ENCODE results near the gene TPPP.
"Not testable (repeated sequence)": the region's sequence is repeated elsewhere in the genome, so short reads cannot be mapped to it uniquely, and the experiment has no call there.

Gene TPPP

DNA sequence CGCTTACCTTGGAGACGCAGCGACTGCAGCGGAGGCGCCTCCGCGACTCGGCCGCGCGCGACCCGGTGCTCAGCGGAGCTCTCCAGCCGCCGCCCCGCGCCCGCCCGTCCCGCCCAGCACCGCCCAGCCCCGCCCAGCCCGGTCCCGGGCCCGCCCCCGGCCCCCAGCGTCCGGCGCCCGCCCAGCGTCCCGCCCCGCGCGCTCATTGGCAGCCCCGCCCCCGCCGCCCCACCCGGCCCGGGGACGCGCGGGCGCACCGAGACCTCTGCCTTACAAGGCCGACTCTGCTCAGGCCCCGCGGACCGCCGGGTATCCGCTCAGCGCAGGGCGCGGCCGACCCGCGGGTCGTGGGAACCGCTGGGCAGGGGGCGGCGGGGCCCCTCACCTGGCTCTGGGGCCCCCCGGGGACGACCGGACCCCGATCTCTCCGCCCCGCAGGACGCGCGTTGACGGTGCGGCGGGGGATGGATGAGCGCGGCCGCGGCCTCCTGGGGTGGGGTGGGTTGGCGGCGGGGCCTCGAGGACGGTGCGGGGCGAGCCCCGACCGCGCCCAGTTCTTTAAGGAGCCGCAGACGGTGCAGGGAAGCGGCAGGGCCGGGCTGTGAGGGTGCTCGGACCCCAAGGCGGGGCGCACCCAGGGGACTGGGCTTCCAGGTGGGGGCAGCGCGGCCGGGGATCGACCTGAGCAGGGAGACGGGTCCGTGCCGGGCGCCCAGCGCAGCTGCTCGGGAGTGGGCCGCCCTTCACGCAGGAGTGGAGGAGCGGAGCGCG, at the start of gene TPPP:
TSS of gene TPPP (minus strand) at position 82 of the 771 bp plus-strand sequence. CDS start 15,292 bp downstream, outside the sequence.
- peak; percentile 93 for DNase-seq (ENCODE audit: low spot score)

DNA sequence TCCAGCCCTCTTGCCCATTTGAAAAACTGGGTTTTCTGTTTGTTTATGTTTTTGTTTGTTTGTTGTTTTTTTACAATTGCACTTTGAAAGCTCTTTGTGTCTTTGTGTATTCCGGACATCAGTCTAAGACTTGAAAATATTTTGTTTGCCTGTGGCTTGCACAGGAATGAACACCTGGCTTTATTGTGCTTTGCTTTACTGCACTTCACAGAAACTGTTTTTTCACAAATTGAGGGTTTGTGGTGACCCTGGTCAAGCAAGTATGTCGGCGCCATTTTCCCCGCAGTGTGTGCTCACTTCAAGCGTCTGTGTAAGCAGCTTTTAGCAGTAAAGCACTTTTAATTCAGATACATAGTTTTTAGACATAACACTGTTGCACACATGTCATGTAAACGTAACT, 49.1 kb upstream of the TPPP start:
- DNase-seq (ENCODE audit: low spot score): not testable (repeated sequence)

DNA sequence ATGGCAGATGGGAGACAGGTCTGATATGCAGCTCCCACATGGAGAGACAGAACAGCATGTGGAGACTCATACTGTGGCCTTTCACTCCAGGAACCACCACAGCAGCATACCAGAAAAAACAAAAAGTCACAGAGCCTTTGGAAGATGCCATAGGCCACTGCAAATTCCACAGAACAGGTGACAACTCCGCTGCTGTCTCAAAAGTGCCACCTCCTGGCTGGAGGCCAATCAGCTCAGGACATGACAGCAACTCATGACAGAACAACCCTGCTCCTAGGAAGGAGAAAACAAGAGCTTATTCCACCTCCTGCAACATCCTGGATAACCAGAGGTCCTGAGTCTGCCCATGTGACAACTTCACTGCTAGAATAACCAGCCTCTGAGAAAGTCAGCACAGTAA, 41.0 kb upstream of the TPPP start:
- DNase-seq (ENCODE audit: low spot score): not testable (repeated sequence)

DNA sequence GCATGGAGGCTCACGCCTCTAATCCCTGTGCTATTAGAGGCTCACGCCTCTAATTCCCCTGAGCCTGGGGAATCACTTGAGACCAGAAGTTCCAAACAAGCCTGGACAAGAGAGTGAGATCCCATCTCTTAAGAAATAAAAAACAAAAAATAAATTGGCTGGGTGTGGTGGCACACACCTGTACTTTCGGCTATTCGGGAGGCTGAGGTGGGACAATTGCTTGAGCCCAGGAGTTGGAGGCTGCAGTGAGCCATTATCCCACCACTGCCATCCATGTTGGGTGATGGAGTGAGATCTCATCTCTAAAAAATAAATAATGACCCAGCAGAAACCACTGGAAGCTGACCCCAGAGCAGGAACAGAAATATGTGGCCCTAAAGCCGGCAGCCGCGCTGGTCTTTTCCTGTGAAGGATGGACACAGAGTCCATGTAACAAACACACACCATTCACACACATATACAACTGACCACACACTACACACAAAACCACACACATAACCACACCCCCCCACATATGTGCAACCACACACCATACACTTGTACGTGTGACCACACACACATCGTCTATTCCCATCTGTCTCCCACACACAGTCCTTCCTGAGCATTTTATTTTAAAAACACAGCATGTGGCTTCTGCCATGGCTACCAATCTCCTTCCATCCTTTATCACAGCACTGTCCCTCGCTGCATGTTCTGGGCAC, 39.8 kb upstream of the TPPP start:
- DNase-seq (ENCODE audit: low spot score): not testable (repeated sequence)

DNA sequence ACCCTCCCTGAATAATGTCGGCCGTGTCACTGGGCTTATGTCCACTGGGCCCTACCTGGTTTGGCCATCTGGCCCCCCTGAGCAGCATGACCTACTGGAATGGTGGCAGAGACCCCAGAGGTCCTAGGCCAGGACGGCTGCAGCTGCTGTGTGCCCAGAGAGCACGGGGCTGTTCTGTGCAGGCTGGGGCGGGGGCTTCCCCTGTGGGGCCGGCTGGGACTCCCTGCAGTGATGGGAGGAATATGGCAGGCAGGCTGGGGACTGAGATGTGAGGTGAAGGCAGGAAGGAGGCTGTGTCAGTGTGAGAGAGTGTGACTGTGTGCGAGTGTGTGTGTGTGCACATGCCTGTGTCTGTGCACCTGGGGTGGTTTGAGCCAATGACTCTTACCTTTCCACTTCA, 36.1 kb upstream of the TPPP start:
- not testable (repeated sequence) for DNase-seq (ENCODE audit: low spot score)

DNA sequence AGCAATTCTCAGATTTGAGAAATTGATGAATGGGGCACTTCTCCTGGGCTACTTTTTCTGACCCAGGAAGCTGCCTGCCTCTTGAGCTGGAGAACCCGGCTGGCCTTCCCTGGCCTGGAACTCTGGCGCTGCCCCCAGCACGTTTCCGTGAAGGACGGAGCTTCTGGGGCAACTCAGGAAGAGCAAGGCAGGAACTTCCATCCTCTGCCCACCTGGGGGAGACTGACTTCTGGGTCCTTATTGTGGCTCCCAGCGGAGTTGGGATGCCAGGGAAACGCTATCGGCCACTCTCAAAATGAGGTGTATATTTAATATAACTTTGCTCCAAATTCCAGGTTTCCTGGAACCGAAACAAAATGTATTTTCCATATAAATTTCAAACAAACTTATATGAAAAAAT, 33.9 kb upstream of the TPPP start:
- not testable (repeated sequence) for DNase-seq (ENCODE audit: low spot score)

DNA sequence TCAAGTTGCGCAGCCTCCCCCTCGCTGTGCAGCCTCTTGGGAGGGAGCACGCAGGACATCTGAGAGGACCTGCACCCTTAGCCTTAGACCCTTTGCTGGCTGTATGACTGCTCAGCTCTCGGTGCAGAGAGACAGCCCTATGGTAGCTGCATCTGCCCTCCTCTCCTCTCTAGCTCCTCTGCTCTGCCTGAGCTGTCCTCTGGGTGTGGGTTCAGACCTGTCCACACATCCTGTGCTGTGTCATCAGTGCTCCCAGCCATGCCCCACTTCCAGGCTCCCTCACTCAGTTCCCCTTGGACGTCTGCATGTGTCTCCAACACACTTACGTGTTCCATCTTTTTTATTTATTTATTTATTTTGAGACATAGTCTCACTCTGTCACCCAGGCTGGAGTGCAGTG, 30.7 kb upstream of the TPPP start:
- DNase-seq (ENCODE audit: low spot score): not testable (repeated sequence)

DNA sequence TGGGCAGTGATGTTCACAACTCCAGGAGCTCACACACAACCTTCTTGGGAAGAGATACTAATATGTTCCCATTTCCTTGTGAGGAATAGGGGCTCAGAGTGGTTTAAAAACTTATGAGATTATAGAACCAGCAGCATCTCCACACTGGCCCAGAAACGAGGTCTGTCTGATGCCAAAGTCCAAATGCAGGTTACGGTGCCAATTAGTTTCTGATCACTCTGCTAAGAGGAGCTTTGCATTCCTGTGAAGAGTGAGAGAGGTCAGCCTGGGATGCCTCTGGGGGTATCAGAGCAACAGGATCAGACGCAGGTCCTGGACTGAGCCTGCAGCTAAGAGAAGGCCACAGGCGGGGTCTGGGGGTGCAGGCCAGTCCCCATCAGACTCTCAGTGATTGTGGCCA, 30.2 kb upstream of the TPPP start:
- DNase-seq (ENCODE audit: low spot score): not testable (repeated sequence)

DNA sequence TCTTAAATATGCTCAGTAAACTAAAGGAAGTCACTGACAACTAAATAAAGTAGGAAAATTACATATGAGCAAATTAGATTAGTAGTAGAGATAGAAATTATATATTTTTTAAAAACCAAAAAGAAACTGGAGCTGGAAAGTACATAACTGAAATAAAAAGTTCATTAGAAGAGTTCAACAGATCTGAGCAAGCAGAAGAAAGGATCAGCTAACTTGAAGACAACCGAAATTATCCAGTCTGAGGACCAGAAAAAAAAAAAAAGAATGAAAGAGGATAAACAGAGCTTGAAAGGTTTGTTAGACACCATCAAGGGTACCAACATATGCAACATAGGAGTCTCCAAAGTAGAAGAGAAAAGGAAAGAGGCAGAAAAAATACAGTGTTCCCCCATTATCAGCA, 26.2 kb upstream of the TPPP start:
- not testable (repeated sequence) for DNase-seq (ENCODE audit: low spot score)

DNA sequence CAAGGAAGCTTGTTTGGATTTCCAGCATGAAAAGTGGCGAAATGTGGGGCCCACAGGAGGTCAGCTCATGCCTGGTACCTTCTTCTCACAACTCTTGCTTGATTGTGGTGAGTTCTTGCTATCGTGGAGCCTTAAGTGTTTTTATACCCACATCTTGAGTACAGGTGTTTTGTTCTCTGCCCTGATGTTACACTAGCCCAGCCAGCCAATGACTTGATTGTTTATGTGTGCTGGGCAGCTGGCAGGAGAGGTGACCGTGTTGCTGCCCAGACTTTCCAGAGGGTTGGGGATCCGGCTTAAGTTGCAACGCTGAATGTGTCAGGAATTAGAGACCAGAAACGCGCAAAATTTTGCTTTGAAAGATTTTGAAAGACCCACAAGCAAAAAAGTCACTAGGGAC, 24.0 kb upstream of the TPPP start:
- DNase-seq (ENCODE audit: low spot score): no peak

DNA sequence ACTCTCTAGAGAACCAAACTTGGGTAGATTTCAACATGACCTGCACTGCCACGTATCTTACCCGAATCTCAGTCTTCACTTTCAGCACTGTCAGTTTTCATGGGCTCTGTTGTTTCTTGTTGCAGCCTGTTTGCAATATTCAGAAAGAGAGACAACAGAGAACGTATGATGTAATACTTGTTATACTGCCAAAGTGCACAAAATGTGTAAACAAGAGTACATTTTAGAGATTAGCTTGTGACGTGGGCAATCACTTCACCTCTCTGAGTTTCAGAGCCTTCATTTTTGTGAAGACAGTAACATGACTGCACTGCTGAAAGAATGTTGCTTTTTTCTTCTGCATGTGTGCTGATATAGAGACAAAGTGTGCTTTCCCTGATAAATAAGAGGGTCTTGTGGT, 23.6 kb upstream of the TPPP start:
- DNase-seq (ENCODE audit: low spot score): not testable (repeated sequence)

DNA sequence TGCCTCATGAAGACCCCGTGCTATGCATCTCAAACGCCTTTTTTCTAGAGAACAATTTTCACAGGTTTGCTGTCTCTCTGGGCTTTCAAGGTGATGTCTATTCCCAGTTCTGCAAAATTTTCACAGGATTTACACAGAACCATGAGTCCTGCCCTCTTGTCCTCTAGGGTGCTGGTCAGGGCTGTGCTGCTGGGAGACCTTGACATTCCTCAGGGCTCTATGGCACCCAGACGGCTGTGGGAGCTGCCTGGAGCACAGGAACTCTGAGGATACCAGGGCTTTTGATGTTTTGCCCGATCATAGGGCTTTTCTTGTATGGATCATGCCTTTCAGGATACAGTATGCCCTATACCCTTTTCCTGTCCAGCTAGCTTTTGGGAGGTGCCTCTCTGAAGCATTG, 22.5 kb upstream of the TPPP start:
- DNase-seq (ENCODE audit: low spot score): not testable (repeated sequence)

DNA sequence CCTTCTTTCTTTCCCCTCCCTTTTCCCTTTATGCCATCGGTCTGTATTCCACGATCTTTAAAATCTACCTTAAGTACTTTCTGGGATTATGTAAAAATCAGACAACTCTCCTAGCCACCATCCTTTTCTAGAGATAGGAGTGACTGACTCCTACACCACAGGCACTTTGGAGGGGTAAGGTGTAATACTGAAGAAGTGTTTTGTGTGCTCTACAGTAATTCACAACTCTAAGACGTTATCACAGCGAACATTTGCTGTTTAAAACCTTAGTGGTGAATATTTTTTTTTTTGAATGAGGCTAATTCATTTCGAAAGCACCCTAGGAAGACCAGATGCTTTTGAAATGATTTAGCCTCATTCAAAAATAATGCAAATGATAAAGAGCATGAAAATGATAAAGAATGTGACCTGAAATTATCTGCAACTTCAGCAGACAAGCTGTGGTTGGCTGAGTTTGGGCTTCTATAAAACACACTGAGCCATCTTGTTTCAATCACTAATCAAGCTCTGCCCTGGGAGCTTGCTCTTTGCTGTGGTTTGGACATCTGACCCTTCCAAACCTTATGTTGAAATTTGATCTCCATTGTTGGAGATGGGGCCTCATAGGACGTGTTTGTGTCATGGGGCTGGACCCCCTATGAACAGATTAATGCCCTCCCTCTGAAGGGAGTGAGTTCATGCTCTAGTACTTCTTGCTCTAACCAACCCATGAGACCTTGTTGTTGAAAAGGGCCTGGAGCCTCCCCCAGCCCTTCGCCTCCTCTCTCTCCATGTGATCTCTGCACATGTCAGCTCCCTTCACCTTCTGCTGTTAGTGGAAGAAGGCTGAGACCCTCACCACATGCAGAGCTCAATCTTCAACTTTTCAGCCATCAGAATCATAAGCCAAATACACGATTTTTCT, 21.3 kb upstream of the TPPP start:
- DNase-seq (ENCODE audit: low spot score): not testable (repeated sequence)

DNA sequence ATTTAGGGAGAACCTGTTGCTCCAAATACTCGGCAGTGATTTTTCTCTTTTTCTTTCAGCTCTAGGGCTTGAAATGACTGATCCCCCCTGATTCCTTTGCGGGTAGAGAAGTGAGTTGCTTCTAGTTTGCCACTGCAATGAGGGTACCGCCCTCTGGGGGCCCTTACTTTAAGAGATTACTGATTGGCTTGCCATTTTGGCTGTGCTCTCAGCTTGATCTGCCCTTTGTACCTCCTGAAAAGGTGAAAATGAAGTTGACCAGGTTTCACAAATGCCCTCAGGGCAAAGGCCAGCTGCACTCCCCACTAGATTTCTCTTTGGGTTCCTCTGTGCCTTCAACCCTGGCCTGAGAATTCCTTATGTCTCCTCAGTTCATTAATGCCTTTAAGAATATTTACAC, 20.5 kb upstream of the TPPP start:
- DNase-seq (ENCODE audit: low spot score): not testable (repeated sequence)

DNA sequence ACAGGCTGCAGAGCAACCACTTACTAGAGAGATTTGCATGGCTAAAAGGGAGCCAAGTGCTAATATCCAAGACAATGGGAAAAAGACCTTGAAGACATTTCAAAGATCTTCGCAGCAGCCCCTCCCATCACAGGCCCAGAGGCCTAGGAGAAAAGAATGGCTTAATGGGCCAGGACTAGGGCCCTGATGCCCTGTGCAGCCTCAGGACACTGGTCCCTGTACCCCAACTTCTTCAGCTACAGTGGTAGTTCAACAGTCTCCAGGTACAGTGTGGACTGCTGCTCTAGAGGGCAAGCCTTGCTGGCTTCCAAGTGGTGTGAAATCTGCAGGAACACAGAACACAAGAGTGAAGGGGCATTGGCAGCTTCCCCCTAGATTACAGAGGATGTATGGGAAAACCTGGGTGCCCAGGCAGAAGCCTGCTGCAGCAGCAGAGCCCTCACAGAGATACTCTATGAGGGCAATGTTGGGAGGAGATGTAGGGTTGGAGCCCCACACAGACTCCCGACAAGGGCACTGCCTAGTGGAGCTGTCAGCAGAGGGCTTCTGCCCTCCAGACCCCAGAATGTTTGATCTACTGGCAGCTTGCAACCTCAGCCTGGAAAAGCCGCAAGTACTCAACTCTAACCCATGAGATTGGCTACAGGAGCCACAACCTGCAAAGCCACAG, 15.8 kb upstream of the TPPP start:
- DNase-seq (ENCODE audit: low spot score): not testable (repeated sequence)

DNA sequence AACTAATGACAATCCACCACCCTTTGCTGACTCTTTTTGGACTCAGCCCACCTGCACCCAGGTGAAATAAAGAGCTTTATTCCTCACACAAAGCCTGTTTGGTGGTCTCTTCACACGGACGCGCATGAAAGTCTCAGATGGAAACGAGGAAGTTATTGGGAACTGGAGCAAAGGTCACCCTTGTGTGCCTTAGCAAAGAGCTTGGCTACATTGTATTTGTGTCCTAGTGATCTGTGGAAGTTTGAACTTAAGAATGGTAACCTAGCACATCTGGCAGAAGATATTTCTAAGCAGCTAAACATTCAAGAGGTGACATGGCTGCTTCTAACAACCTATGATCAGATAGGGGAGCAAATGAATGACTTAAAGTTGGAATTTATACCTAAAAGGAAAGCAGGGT, 15.2 kb upstream of the TPPP start:
- DNase-seq (ENCODE audit: low spot score): not testable (repeated sequence)

DNA sequence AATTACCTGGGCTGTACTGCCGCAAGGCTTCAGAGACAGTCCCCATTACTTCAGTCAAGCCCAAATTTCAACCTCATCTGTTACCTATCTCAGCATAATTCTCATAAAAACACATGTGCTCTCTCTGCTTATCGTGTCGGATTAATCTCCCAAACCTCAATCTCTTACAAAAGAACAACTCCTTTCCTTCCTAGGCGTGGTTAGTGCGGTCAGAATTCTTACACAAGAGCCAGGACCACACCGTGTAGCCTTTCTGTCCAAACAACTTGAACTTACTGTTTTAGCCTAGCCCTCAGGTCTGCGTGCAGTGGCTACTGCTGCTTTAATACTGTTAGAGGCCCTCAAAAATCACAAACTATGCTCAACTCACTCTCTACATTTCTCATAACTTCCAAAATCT, 13.0 kb upstream of the TPPP start:
- not testable (repeated sequence) for DNase-seq (ENCODE audit: low spot score)

DNA sequence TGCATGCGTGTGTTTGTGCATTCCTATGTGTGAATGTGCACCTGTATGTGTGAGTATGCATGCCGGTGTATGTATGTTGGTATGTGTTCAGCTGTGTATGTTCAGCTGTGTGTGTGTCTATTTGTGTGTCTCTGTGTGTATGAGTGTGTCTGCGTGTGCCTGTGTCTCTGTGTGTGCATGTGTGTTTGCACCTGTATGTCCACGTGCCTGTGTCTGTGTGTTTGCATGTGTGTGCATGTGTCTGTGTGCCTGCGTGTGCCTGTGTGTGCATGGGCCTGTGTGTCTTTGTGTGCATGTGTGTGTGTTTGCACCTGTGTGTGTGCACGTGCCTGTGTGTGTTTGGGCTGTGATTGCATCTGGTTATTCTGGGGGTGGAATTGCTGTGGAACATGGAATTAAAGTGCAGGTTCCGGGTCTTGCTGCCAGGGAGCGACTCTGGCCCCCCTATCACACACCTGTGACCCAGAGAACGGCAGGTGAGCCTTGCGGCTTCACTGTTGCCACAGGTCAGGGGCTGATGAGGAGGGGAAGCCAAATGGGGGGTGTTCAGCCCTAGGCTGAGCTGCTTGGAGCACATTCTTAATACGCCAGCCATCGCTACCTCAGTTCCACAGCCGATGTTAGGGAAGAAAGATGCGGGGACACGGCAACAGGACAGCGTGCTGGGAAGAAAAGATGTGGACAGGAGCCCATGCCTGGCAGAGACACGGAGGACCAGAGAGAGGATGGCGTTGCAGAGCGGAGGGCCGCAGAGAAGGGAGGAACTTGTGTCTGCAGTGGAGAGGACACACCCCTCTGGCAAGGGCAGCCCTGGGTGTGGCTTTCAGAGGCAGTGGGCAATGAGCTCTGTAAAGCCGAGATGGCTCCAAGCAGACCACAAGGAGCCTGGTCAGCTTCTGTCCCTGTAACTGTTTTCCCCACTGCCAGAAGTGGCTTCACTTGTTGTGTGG, 3.9 kb upstream of the TPPP start:
- not testable (repeated sequence) for DNase-seq (ENCODE audit: low spot score)

DNA sequence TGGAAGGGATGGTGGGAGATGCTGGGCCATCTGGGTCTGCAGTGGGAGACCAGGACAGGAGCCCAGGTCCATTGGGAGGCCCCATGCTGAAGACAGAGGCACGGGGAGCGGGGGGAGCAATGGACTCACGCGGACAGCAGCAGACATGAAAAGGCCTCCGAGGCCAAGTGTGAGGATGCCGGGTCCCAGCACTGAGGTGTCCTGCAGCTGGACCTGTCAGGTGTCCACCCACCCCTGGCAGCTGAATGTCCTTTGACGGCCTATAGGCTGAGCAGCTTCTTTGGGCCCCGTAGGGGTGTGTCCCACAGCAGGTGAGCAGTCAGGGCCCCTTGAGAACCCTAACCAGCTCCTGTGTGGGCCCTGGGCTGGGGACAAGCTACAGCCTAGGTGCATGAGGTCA, 3.0 kb upstream of the TPPP start:
- DNase-seq (ENCODE audit: low spot score): not testable (repeated sequence)

DNA sequence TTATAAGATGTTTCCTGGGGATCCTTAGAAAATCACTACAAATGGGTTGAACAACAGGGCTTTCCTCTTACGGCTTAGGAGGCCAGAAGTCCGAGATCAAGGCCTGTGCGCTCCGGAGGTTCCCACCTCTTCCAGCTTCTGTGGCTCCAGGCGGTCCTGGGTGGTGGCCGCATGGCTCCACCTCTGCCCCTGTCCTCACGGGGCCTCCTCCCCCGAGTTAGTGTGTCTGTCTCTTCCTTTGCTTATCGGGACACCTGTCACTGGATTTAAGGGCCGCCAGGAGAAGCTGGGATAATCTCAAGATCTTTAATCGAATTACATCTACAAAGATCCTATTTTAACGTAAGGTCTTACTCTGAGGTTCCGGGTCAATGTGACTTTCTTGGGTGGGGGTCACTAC, 2.3 kb upstream of the TPPP start:
- not testable (repeated sequence) for DNase-seq (ENCODE audit: low spot score)

DNA sequence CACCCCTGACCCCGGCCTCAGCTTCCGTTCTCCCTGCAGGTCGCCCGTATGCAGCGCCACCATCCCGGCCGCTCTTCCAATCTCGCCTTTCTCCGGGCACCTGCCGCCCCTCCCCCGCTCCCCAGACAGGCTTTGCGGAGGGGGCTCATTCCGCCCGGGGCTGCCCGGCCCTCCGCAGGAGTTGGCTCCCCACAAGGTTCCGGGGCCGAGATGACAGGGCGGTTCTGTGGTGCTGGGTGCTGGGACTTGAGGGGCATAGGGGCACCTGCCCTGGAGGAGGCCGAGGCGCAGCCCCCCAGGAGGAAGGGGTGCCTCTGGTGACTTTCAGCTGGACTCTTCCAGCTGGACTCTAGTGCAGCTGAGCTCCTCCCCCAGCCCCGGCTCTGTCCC, 885 bp upstream of the TPPP start:
- not testable (repeated sequence) for DNase-seq (ENCODE audit: low spot score)
